Pulmonary artery endothelial cell (primary cell): Measurements from ENCODE around the gene VMP1. TPM values are rescaled to one million over a fixed set of nuclear protein-coding genes. Genes with fewer than 3 reads are reported as not detected.
"Not testable (repeated sequence)": the region's sequence is repeated elsewhere in the genome, so short reads cannot be mapped to it uniquely, and the experiment has no call there.

Source experiments
- DNase-seq: peaks from one replicate; pipeline ENCODE4 v3.0.0-alpha.2; 2011; ENCODE audit warnings: low read depth, low spot score
- total RNA-seq: library from RNA; depleted of rRNA; stranded (reverse); fragments of >200 nt; gene quantifications from 2 replicates; pipeline ENCODE4 v1.2.3, GENCODE V29; 2014

Gene VMP1
- total RNA-seq, 1 donor from 2014 or later: 132 TPM

DNA sequence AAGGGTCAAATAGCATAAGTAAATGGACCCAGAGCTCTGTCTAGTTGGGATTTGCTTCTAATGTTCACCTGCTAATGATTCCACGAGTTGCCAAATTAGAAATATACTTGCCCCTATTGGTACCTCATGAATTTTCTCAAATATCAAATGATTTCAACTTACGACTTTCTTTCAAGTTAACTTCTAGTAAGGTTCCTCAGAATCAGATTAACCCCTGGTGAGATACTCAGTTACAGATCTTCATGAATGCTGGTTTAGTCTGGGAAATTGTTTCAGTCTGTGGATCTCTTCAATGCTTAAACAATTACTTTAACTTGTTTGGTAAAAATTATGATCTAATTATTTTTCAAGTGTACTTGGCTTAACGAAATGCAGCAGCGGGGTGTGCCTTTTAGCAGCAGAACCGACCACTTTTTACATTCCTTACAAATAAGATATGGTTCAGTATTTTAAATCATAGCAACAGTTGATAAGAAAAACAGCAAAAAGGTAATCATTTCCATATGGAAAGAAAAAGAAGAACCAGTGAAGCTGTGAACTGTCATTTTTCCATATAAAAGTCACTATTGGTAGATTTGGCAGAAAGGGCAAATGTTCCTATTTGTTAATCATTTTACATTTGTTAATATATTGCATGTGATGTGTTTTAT, 150.8 kb downstream of the VMP1 start:
- DNase-seq: no peak

DNA sequence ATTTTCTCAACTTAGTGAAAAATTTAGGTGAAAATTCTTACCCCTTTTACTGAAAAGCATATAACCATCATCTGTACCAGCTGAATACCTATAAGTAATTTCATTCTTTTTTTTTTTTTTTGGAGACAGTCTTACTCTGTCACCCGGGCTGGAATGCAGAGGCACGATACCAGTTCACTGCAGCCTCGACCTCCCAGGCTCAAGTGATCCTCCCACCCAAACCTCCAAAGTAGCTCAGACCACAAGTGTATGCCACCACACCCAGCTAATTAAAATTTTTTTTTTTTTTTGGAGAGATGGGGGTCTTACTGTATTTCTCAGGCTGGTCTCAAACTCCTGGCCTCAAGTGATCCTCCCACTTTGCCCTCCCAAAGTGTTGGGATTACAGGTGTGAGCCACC, 151.5 kb downstream of the VMP1 start:
- DNase-seq: no peak

DNA sequence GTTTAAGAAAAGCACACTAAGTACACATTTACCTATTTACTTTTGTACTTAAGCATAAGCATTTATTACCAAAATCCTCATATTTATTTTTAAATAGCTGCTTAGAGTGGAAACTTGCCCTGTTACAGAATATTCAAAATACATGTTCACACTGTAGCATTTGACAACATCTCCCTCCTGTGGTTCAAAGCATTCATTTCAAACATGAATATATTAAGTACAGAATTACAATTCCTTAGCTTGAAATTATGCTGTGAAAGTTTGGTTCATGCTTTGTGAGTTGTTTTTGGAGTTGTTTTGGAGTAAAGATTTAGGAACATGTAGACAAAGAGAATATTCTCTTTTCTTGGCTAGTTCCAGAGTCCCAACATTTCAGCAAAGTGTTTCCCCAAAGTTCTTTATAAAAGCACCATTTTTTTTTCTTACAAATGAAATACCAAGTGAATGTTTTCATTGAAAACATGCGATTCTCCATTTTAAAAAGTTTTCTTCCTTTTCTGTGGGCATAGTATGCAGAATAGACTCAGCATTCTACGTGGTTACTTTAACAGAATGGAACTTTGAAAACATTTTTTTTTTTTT, 152.1 kb downstream of the VMP1 start:
- DNase-seq: no peak

DNA sequence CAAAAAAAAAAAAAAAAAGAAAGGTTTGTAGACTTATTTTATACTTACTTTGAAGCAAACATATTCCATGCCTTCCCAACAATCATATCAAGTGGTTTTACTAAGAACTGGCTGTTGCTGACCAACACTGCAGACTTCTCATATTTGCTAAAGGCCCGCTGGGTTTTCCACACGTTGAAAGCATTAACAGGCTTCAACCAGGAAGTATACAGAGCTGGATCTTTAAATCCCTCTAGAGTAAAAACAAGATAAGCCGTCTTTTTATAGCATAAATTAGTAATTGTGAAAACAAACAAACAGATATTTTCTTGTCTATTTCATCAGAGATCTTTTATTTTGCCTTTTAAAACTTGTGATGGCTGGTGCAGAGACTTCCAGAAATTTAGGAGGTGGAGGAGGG, 156.2 kb downstream of the VMP1 start:
- DNase-seq: no peak

DNA sequence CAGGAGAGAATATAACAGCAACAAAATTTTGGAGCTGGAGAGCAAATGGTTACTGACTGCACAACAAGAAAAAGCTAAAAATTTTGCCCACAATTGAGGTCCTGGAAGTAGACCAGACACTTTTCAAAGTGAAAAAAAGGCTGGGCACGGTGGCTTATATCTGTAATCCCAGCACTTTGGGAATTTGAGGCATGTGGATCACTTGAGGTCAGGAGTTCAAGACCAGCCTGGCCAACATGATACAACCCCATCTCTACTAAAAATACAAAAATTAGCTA, 162.4 kb downstream of the VMP1 start:
- no peak for DNase-seq

DNA sequence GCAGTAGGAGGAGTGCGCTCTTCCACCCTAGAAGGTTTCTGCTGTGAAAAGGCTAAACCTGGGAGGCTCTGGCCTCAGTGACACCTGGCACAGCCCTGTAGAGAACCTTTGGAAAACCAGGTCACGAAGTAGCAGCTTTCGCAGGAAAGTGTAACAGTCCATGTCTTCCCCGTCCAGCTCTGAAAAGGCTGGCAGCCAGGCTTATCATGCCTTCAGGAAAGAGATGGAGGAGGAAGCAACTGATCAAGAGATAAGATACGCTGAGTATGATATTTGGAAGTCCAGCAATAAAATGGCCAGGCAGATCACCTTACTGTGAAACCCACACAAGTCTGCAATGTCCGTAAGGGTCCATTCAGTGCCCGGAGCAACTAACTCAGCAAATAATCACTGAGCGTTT, 163.0 kb downstream of the VMP1 start:
- DNase-seq: no peak

DNA sequence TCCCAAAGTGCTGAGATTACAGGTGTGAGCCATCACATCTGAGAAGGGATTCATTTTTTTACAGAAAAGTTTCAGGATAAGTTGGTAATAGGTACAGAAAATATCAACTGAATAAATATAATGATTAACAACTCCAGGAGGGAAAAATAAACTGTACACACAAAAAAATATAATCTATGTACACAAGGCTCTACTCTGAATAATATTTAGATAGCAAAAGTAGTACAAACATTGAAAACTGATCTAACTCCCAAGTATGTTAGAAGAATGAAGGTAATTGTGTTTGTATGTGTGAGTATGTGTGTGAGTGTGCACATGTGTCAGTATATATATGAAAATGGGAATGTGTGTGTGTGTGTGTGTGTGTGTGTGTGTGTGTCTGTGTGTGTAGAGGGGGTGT, 164.9 kb downstream of the VMP1 start:
- no peak for DNase-seq

DNA sequence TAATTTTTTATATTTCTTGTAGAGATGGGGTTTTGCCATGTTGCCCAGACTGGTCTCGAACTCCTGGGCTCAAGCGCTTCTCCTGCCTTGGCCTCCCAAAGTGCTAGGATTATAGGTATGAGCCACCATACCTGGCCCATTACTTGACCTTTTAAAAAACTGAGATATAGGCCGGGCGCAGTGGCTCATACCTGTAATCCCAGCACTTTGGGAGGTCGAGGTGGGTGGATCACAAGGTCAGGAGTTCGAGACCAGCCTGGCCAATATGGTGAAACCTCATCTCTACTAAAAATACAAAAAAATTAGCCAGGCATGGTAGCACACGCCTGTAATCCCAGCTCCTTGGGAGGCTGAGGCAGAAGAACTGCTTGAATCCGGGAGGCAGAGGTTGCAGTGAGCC, 166.0 kb downstream of the VMP1 start:
- DNase-seq: not testable (repeated sequence)

DNA sequence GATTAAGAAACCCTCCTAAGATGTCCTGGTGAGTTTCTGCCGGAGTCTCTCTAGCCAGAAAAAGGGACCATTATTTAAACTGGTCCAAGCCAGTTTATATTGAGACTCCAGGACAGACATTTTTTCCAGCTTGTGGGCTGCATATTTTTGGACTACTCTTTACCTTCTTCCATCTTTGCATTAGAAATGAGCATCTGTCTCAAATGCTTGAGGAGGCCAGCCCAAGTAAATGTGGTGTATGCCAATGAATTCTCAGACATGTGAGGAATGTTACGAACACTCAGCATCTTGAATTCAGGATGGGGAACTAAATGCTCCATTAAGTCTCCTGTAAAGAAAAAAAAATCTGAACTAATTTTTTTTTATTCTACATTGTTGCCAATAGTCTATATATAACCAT, 166.9 kb downstream of the VMP1 start:
- no peak for DNase-seq

DNA sequence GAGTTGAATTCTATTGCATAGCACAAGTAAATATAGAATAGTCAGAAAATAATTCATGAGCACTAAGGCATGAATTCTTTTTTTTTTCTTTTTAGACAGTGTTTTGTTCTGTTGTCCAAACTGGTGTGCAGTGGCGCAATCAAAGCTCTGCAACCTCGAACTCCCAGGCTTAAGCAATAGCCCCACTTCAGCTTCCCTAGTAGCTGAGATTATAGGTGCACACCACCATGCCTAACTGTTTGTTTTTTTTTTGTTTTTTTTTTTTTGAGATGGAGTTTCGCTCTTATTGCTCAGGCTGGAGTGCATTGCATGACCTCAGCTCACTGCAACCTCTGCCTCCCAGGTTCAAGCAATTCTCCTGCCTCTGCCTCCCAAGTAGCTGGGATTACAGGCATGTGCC, 168.7 kb downstream of the VMP1 start:
- DNase-seq: no peak

DNA sequence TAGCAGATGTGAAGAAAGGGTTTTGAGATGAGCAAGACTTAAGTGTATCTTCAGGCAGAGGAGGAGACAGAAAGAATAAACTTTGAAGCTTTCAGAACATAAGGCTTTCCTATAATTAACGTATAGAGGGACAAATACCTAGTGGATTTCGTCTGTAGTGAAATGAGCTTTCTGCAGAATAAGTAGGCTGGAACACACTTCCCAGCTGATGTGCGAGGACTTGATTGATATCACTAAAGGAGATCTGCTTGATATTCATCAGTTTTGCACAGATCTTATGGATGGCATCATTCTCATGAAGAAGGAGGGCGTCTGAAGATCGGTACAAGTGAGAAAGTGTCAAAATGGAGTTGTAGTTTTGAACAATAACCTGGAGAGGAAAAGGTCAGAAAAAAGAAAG, 170.5 kb downstream of the VMP1 start:
- no peak for DNase-seq

DNA sequence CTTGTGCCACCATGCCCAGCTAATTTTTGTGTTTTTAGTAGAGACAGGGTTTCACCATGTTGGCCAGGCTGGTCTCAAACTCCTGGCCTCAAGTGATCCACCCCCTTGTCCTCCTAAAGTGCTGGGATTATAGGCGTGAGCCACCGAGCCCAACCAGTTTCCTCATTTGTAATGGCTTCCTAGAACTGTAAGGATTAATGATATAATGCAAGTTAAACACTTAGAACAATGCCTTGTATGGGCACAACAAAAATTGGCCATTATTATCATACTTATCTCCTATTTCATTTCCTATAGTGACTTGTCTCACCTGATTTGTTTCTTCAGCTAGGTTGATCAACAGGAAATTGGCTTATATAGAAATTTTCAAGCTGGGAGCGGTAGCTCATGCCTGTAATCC, 171.2 kb downstream of the VMP1 start:
- no peak for DNase-seq

DNA sequence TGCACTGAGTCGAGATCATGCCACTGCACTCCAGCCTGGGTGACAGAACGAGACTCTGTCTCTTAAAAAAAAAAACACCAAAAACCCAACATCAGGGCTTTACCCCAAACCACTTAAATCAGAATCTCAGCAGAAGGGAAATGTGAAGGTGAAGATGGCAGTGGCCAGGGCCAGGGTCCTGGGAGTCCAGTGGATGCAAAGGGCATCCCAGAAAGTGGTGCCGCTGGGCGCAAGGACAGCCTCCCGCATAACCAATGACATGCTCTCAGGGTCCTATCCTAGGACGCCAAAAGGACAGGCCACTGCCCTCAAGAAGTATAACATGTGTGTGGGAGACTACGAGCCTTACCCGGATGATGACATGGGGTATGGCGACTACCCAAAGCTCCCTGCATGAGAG, 177.4 kb downstream of the VMP1 start:
- DNase-seq: no peak

DNA sequence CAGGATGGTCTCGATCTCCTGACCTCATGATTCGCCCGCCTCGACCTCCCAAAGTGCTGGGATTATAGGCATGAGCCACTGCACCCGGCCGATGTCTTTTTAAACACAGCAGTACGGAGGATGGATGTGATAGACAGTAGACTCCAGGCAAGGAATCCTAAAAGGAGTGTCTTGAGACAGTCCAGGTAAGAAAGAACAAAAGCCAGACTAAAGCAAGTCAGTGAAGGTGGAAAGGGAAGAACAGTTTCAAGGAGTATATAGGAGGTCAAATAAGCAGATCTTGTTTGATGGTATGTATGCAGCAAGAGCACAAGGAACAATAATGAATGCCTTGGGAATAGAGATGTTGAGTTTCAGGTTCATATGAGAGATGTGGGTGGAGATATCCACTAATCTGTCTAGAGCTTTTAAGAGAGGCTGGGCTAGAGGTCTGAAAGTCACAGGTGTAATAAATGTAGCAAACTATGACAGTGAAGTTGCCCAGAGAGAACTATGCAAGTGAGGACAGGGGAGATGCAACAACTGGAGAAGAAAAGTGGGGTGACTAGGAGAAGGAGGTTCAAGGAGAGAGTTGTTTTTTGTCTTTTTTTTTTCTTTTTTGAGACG, 180.8 kb downstream of the VMP1 start:
- DNase-seq: no peak

DNA sequence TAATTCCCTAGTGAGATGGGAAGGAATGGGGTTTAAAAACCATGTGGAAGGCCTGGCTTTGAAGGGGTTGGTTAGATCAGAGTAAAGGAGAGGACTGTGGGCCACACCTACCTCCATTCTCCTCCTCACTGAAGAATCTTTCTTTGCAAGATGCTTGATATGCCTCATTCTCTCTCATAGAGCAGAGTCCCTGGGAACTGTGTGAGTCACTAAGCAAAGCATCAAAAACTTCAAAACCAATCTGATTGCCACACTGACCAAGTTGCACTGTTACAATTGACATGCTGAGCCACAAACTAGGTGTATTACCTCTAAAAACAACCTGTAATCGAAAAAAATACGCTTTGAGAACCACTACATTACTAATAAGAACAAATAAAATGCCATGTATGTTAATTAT, 183.3 kb downstream of the VMP1 start:
- no peak for DNase-seq

Other genes with a start within 250 kb of the VMP1 start
- gene DHX40, start 142.0 kb upstream of the VMP1 start, total RNA-seq: 57.6 and 58.6 TPM in 2 replicates
- gene CLTC, start 87.8 kb upstream of the VMP1 start, total RNA-seq: 360 and 408 TPM in 2 replicates
- 52.5 and 53.0 TPM in 2 replicates for gene PTRH2, start 224 bp upstream of the VMP1 start, total RNA-seq
- 6.8 and 11.5 TPM in 2 replicates for gene TUBD1, start 185.3 kb downstream of the VMP1 start, total RNA-seq
- 24.0 and 28.7 TPM in 2 replicates for gene RPS6KB1, start 185.5 kb downstream of the VMP1 start, total RNA-seq